Hepatocyte (in vitro differentiated cells): ENCODE measurements around the gene MAPKAP1.

ENCODE experiments used
- CTCF ChIP-seq: fragments of 200-600 bp; sonication (generic); IDR thresholded peaks from 2 replicates; pipeline ENCODE4 v1.5.1; 2016; ENCODE audit warnings: antibody characterized with exemption, mild to moderate bottlenecking; ENCODE audit not compliant: poor library complexity
- EZH2 ChIP-seq: fragments of 200-600 bp; sonication (generic); IDR thresholded peaks from 2 replicates; pipeline ENCODE4 v1.6.1; 2016; ENCODE audit warnings: antibody characterized with exemption, mild to moderate bottlenecking, borderline replicate concordance
- EZH2phosphoT487 ChIP-seq: fragments of 200-600 bp; sonication (generic); IDR thresholded peaks from one replicate; pipeline ENCODE4 v1.6.1; 2018; ENCODE audit warnings: antibody characterized with exemption, mild to moderate bottlenecking, low read depth, moderate library complexity; ENCODE audit not compliant: unreplicated experiment, severe bottlenecking

DNA sequence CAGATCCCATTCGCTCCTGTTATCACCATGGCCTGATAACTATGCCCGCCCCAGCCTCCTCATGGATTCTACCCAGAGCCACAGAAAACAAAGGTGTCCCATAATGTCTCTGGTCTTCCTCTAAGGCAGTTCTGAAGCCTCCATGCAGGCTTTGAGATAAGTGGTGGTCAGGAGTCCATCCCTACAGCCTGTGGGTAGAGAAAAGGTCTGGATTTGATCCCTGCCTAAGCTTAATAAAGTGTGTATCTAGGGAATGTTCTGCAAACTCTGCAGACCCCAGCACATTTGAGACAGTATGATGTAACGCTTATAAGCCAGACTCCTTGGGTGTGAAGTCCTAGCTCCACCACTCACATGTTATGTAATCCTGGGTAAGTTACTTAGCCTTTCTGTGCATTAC lies 187.3 kb downstream of the MAPKAP1 start:
- TF ChIP-seq CTCF (no peak), EZH2 (no peak), EZH2phosphoT487 (no peak)
